ENCODE data around the gene ZNF487.

ZNF487 gene

DNA sequence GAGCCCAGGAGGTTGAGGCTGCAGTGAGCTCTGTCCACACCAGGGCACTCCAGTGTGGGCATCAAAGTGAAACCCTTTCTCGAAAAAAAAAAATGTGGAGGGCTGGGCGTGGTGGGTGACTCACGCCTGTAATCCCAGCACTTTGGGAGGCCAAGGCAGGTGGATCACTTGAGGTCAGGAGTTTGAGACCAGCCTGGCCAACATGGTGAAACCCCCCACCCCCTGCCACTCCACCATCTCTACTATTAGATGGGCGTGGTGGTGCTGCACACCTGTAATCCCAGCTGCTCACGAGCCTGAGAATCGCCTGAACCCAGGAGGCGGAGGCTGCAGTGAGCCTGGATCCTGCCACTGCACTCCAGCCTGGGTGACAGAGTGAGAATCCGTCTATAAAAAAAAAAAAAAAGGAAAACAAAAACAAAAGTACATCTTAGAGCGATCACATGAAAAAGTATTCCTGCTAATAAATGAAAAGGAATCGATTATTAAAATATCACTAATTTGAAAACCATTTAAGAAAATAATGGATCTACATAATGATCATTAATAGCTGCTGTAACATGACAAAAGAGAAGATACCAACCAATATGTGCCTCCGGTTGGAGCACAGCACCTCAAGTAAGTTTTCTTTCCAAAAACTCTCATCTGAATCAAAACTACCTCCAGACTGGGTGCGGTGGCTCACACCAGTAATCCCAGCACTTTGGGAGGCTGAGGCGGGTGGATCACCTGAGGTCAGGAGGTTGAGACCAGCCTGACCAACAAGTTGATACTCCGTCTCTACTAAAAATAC, 32.8 kb upstream of the ZNF487 start:
- Histone ChIP-seq H3K36me3 (ENCODE audit: control insufficient read depth in 5 of 5, insufficient read depth in 5 of 5, low read length in 5 of 5) (peaks cover 0 to 8% (median 6%) of the 10 kb centered on the region in 5 donors), H3K27me3 (ENCODE audit: control insufficient read depth in 5 of 5, insufficient read depth in 4 of 5, low read length in 5 of 5) (no peaks in the 10 kb centered on the region), H3K27ac (ENCODE audit: low read depth, low read length) (peak overlapping the region; percentile 6), H3K9me3 (ENCODE audit: control insufficient read depth in 5 of 5, low read length in 5 of 5) (no peaks in the 10 kb centered on the region), H3K4me3 (ENCODE audit: low read depth in 1 of 5, low read length in 5 of 5) (no peak overlapping the region), H3K9ac (ENCODE audit: low read length in 5 of 5) (no peak overlapping the region), H3K4me1 (ENCODE audit: control insufficient read depth in 5 of 5, insufficient read depth in 5 of 5, low read length in 5 of 5) (peaks cover 3 to 60% (median 48%) of the 10 kb centered on the region in 5 donors)

DNA sequence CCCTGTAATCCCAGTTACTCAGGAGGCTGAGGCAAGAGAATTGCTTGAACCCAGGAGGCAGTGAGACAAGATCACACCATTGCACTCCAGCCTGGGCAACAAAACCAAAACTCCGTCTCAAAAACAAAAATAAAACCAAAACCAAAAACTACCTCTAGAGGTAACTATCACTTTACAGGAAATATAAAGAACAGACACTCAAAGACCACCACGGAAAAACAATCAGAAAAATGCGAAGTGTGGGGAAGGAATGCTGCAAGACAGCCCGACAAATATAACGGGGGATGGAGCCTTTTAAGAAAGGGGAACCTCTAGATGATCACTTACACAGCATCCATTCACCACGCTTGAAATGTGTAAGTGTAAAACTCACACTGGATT, 32.2 kb upstream of the ZNF487 start:
- peak overlapping the region; percentile 6 for H3K27ac ChIP-seq (ENCODE audit: low read depth, low read length)
- H3K27me3 ChIP-seq (ENCODE audit: control insufficient read depth in 5 of 5, insufficient read depth in 4 of 5, low read length in 5 of 5) = no peaks in the 10 kb centered on the region
- peaks cover 3 to 59% (median 46%) of the 10 kb centered on the region in 5 donors for H3K4me1 ChIP-seq (ENCODE audit: control insufficient read depth in 5 of 5, insufficient read depth in 5 of 5, low read length in 5 of 5)
- no peak overlapping the region for H3K4me3 ChIP-seq (ENCODE audit: low read depth in 1 of 5, low read length in 5 of 5)
- no peak overlapping the region for H3K9ac ChIP-seq (ENCODE audit: low read length in 5 of 5)
- no peaks in the 10 kb centered on the region for H3K9me3 ChIP-seq (ENCODE audit: control insufficient read depth in 5 of 5, low read length in 5 of 5)
- peaks cover 0 to 3% (median 3%) of the 10 kb centered on the region in 5 donors for H3K36me3 ChIP-seq (ENCODE audit: control insufficient read depth in 5 of 5, insufficient read depth in 5 of 5, low read length in 5 of 5)

DNA sequence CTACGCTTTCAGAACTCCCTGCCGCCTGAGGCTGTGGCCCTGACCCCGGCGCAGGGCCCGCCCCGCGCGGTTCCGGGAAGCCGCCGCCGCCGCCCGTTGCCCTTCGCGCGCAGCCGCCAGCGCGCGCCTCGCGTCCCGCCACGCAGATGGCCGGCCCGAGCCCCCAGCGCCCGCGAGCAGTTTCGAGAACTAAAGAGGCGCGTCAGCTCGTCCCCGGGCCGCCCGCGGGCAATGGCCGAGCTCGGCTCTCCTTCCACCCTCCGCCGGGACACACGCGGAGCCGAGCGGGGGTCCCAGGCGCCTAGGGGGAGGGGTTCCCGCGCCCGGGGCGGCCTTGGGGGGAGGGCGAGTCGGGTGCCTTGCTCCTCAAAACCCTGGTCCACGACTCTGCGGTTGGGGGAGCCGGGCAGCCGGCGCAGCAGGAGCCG, 29.7 kb upstream of the ZNF487 start:
- peak overlapping the region; percentile 99 for H3K27ac ChIP-seq (ENCODE audit: low read depth, low read length)
- no peaks in the 10 kb centered on the region for H3K27me3 ChIP-seq (ENCODE audit: control insufficient read depth in 5 of 5, insufficient read depth in 4 of 5, low read length in 5 of 5)
- peaks cover 0 to 3% (median 0%) of the 10 kb centered on the region in 5 donors for H3K36me3 ChIP-seq (ENCODE audit: control insufficient read depth in 5 of 5, insufficient read depth in 5 of 5, low read length in 5 of 5)
- H3K9me3 ChIP-seq (ENCODE audit: control insufficient read depth in 5 of 5, low read length in 5 of 5) = no peaks in the 10 kb centered on the region
- peak overlapping the region; percentile 77 to 99 (median 96) for H3K9ac ChIP-seq (ENCODE audit: low read length in 5 of 5)
- H3K4me3 ChIP-seq (ENCODE audit: low read depth in 1 of 5, low read length in 5 of 5) = peak overlapping the region; percentile 70 to 86 (median 78)
- peaks cover 3 to 57% (median 40%) of the 10 kb centered on the region in 5 donors for H3K4me1 ChIP-seq (ENCODE audit: control insufficient read depth in 5 of 5, insufficient read depth in 5 of 5, low read length in 5 of 5)

DNA sequence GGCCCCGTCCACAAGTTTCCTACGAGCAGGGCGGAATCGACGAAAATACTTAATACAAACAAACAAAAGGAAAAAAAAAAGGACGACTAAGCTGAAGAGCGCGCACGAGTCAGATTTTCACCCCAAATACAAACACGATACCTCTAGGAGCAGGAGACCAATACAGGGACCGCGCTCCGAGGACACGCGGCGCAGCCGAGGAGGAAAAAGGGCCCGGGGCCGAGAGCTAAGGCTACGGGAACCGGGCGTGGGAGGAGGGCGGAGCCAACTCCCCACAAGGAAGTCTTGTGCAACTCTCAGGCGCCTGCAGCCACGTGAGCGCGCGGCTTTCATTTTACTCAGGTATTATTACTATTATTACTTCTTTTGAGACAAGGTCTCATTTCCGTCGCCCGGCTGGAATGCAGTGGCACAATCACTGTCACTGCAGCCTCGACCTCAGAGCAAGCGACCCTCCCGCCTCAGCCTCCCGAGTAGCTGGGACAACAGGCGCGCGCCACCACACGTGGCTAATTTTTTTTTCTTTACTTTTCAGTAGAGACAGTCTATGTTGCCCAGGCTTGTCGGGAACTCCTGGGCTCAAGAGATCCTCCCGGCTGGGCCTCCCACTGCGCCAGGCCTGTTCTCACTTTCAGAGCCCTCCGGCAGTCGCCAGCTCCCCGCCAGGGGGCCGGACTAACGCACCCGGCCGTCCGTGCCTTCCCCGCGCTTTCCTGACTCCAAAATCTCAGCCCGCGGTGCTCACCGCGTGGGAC, 29.2 kb upstream of the ZNF487 start:
- no peaks in the 10 kb centered on the region for H3K9me3 ChIP-seq (ENCODE audit: control insufficient read depth in 5 of 5, low read length in 5 of 5)
- H3K9ac ChIP-seq (ENCODE audit: low read length in 5 of 5) = peak overlapping the region; percentile 77 to 99 (median 96)
- H3K4me3 ChIP-seq (ENCODE audit: low read depth in 1 of 5, low read length in 5 of 5) = peak overlapping the region; percentile 68 to 86 (median 78)
- peak overlapping the region; percentile 99 for H3K27ac ChIP-seq (ENCODE audit: low read depth, low read length)
- peaks cover 3 to 57% (median 37%) of the 10 kb centered on the region in 5 donors for H3K4me1 ChIP-seq (ENCODE audit: control insufficient read depth in 5 of 5, insufficient read depth in 5 of 5, low read length in 5 of 5)
- no peaks in the 10 kb centered on the region for H3K27me3 ChIP-seq (ENCODE audit: control insufficient read depth in 5 of 5, insufficient read depth in 4 of 5, low read length in 5 of 5)
- H3K36me3 ChIP-seq (ENCODE audit: control insufficient read depth in 5 of 5, insufficient read depth in 5 of 5, low read length in 5 of 5) = peaks cover 0 to 3% (median 0%) of the 10 kb centered on the region in 5 donors

DNA sequence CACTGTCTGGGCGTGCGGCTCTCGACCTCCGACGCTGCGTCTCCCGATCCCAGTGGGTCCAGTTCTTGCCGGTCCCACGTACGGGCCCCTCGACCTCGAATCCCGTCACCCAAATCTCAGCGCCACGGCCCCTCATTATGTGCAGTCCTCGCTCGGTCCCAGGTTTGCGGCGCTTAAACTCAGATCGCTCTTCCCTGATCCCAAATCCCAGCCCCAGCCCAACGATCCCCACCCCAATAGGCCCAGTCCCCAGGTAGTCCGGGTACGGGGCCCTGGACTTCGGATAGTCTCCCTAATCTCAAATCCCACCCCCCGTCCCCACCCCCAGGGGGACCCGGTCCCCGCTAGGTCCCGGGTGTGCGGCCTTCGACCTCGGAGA, 28.6 kb upstream of the ZNF487 start:
- Histone ChIP-seq H3K36me3 (ENCODE audit: control insufficient read depth in 5 of 5, insufficient read depth in 5 of 5, low read length in 5 of 5) (peaks cover 0 to 3% (median 0%) of the 10 kb centered on the region in 5 donors), H3K27me3 (ENCODE audit: control insufficient read depth in 5 of 5, insufficient read depth in 4 of 5, low read length in 5 of 5) (no peaks in the 10 kb centered on the region), H3K4me1 (ENCODE audit: control insufficient read depth in 5 of 5, insufficient read depth in 5 of 5, low read length in 5 of 5) (peaks cover 3 to 57% (median 36%) of the 10 kb centered on the region in 5 donors), H3K4me3 (ENCODE audit: low read depth in 1 of 5, low read length in 5 of 5) (peak overlapping the region; percentile 59 to 86 (median 78)), H3K9ac (ENCODE audit: low read length in 5 of 5) (peak overlapping the region in 4 of 5 donors; percentile 92 to 99 (median 96)), H3K9me3 (ENCODE audit: control insufficient read depth in 5 of 5, low read length in 5 of 5) (no peaks in the 10 kb centered on the region), H3K27ac (ENCODE audit: low read depth, low read length) (peak overlapping the region; percentile 99)

DNA sequence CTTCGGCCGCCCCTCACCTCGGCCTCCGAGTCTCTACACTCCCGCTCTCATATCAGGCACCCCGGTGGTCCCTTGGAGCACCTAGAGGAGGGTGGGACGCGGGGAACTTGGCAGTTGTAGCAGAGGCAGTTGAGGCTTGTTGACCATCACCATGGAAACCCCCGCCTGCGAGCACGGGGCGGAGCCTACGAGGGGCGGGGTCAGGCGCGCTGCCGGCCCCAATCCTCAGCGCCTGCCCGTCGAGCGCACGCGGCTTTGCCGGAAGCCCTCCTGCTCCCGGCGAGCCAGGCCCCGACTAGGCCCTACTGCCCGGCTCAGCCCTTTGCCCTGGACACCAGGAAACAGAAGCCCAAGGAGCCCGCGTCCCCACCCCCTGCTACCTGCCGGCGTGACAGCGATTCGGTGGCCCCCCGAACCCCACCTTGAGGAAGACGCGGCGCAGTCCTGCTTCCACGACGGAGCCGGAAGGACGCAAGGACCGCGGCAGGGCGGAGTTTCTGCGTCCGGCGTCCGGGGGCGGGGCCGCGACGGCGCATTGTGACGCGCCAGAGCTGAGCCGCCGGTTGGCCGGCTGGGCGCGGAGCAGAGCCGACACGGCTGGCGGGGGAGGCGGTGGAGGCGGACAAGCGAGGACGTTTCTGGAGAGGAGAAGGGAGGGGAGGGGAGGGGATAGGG, 28.1 kb upstream of the ZNF487 start, which contains the start of gene HNRNPF:
TSS of gene HNRNPF (minus strand) at position 477 of the 675 bp plus-strand sequence. CDS start 21,302 bp downstream, outside the sequence.
- Histone ChIP-seq H3K4me1 (ENCODE audit: control insufficient read depth in 5 of 5, insufficient read depth in 5 of 5, low read length in 5 of 5) (peaks cover 3 to 53% (median 33%) of the 10 kb centered on the region in 5 donors), H3K9me3 (ENCODE audit: control insufficient read depth in 5 of 5, low read length in 5 of 5) (no peaks in the 10 kb centered on the region), H3K4me3 (ENCODE audit: low read depth in 1 of 5, low read length in 5 of 5) (peak within 1 kb of the TSS; percentile 78 to 90 (median 82))

DNA sequence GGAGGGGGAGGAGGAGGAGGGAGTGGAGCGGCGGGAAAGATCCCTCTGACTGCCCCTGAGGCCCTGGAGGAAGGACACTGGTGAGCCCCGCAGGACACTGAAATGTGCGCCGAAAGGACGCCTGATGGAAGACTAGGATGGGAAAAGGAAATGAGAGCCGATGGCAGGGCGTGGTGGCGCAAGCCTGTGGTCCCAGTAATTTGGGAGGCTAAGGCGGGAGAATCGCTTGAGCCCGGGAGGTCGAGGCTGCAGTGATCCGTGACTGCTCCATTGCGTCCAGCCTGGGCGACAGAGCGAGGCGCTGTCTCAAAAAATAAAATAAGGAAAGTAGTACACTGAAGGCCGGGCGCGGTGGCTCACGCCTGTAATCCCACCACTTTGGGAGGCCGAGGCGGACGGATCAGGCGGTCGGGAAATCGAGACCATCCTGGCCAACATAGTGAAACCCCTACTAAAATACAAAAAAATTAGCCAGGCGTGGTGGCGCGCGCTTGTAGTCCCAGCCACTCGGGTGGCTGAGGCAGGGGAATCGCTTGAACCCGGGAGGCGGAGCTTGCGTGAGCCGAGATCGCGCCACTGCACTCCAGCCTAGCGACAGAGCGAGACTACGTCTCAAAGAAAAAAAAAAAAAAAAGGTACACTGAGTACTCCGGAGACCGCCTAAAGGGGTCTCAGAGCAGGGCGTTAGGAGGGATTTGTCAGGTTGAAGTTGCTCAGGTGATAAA, 27.4 kb upstream of the ZNF487 start:
- Histone ChIP-seq H3K27me3 (ENCODE audit: control insufficient read depth in 5 of 5, insufficient read depth in 4 of 5, low read length in 5 of 5) (no peaks in the 10 kb centered on the region), H3K4me1 (ENCODE audit: control insufficient read depth in 5 of 5, insufficient read depth in 5 of 5, low read length in 5 of 5) (peaks cover 3 to 46% (median 30%) of the 10 kb centered on the region in 5 donors), H3K9me3 (ENCODE audit: control insufficient read depth in 5 of 5, low read length in 5 of 5) (no peaks in the 10 kb centered on the region), H3K4me3 (ENCODE audit: low read depth in 1 of 5, low read length in 5 of 5) (peak overlapping the region; percentile 78 to 90 (median 82)), H3K9ac (ENCODE audit: low read length in 5 of 5) (peak overlapping the region in 4 of 5 donors; percentile 48 to 82 (median 74)), H3K27ac (ENCODE audit: low read depth, low read length) (peak overlapping the region; percentile 99), H3K36me3 (ENCODE audit: control insufficient read depth in 5 of 5, insufficient read depth in 5 of 5, low read length in 5 of 5) (no peaks in the 10 kb centered on the region)

More for the DNA sequence above, 28.1 kb upstream of the ZNF487 start, which contains the start of gene HNRNPF:
- H3K9ac ChIP-seq (ENCODE audit: low read length in 5 of 5) = peak within 1 kb of the TSS in 4 of 5 donors; percentile 92 to 99 (median 96)
- H3K27me3 ChIP-seq (ENCODE audit: control insufficient read depth in 5 of 5, insufficient read depth in 4 of 5, low read length in 5 of 5) = no peaks in the 10 kb centered on the region
- peak within 1 kb of the TSS; percentile 99 for H3K27ac ChIP-seq (ENCODE audit: low read depth, low read length)
- peaks cover 0 to under 1% (median 0%) of the 10 kb centered on the region in 5 donors for H3K36me3 ChIP-seq (ENCODE audit: control insufficient read depth in 5 of 5, insufficient read depth in 5 of 5, low read length in 5 of 5)

DNA sequence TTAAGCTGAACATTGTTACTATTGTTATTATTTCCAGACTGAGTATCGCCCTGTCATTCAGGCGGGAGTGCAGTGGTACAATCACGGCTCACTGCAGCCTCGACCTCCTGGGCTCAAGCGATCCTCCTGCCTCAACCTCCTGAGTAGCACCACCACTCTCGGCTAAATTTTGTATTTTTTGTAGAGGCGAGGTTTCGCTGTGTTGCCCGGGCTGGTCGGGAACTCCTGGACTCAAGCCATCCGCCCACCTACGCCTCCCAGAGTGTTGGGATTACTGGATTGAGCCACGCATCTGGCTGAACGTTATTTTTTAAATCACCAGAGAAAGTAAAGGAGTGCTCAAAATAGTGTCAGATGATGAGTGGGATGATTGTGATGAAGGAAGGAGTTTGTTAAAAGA, 26.6 kb upstream of the ZNF487 start:
- Histone ChIP-seq H3K9me3 (ENCODE audit: control insufficient read depth in 5 of 5, low read length in 5 of 5) (no peaks in the 10 kb centered on the region), H3K27ac (ENCODE audit: low read depth, low read length) (no peak overlapping the region), H3K4me1 (ENCODE audit: control insufficient read depth in 5 of 5, insufficient read depth in 5 of 5, low read length in 5 of 5) (peaks cover 3 to 38% (median 26%) of the 10 kb centered on the region in 5 donors), H3K27me3 (ENCODE audit: control insufficient read depth in 5 of 5, insufficient read depth in 4 of 5, low read length in 5 of 5) (no peaks in the 10 kb centered on the region), H3K9ac (ENCODE audit: low read length in 5 of 5) (peak overlapping the region in 2 of 5 donors; percentile 48 to 82), H3K4me3 (ENCODE audit: low read depth in 1 of 5, low read length in 5 of 5) (peak overlapping the region in 1 of 5 donors; percentile 89), H3K36me3 (ENCODE audit: control insufficient read depth in 5 of 5, insufficient read depth in 5 of 5, low read length in 5 of 5) (no peaks in the 10 kb centered on the region)

DNA sequence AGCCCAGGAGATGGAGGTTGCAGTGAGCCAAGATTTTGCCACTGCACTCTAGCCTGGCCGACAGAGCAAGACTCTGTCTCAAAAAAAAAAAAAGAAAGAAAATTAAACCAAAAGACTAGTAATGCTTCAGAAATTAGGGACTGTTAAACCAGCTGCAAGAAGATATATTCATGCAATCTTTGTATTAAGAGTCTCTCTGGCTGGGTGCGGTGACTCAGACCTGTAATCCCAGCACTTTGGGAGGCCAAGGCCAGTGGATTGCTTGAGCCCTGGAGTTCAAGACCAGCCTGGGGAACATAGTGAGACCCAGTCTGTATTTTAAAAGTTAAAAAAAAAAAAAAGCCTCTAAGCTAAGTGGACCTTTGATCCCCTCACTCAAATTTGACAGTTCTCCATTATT, 25.4 kb upstream of the ZNF487 start:
- H3K27me3 ChIP-seq (ENCODE audit: control insufficient read depth in 5 of 5, insufficient read depth in 4 of 5, low read length in 5 of 5) = no peaks in the 10 kb centered on the region
- H3K9me3 ChIP-seq (ENCODE audit: control insufficient read depth in 5 of 5, low read length in 5 of 5) = no peaks in the 10 kb centered on the region
- H3K9ac ChIP-seq (ENCODE audit: low read length in 5 of 5) = no peak overlapping the region
- H3K27ac ChIP-seq (ENCODE audit: low read depth, low read length) = no peak overlapping the region
- no peaks in the 10 kb centered on the region for H3K36me3 ChIP-seq (ENCODE audit: control insufficient read depth in 5 of 5, insufficient read depth in 5 of 5, low read length in 5 of 5)
- H3K4me1 ChIP-seq (ENCODE audit: control insufficient read depth in 5 of 5, insufficient read depth in 5 of 5, low read length in 5 of 5) = peaks cover 1 to 27% (median 15%) of the 10 kb centered on the region in 5 donors
- H3K4me3 ChIP-seq (ENCODE audit: low read depth in 1 of 5, low read length in 5 of 5) = no peak overlapping the region
